ENCODE measurements around the gene PUDP.
"Not testable (repeated sequence)": the region's sequence is repeated elsewhere in the genome, so short reads cannot be mapped to it uniquely, and the experiment has no call there.

The PUDP gene

DNA sequence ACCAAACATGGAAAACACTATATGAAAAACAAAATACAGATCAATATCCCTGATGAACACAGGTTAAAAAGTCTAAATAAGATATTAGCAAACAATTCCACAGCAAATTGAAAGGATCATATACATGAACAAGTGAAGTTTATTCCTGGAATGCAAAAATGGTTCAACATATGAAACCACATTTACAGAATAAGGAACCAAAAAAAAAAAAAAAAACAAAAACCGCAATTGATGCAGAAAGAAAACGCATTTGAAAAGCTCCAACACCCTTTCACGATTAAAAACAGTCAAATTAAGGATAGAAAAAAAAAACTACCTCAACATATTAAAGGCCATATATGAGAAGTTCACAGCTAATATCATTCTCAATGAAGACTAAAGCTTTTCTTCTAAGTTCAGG lies 45.8 kb downstream of the PUDP start:
- no peaks in the 10 kb centered on the region for H3K27me3 Mint-ChIP-seq (ENCODE audit: low read depth, poor library complexity)
- H3K4me1 Mint-ChIP-seq = no peaks in the 10 kb centered on the region
- peaks cover 16% of the 10 kb centered on the region for H3K9me3 Mint-ChIP-seq
- TF ChIP-seq, protein P1, sequence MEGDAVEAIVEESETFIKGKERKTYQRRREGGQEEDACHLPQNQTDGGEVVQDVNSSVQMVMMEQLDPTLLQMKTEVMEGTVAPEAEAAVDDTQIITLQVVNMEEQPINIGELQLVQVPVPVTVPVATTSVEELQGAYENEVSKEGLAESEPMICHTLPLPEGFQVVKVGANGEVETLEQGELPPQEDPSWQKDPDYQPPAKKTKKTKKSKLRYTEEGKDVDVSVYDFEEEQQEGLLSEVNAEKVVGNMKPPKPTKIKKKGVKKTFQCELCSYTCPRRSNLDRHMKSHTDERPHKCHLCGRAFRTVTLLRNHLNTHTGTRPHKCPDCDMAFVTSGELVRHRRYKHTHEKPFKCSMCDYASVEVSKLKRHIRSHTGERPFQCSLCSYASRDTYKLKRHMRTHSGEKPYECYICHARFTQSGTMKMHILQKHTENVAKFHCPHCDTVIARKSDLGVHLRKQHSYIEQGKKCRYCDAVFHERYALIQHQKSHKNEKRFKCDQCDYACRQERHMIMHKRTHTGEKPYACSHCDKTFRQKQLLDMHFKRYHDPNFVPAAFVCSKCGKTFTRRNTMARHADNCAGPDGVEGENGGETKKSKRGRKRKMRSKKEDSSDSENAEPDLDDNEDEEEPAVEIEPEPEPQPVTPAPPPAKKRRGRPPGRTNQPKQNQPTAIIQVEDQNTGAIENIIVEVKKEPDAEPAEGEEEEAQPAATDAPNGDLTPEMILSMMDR (IDR thresholded peaks at IDR 0.05) = no peak
- DNase-seq = no peak
- peaks cover 59% of the 10 kb centered on the region for H3K36me3 Mint-ChIP-seq (ENCODE audit: low read depth)
- H3K4me3 Mint-ChIP-seq = no peak overlapping the region
- H3K27ac Mint-ChIP-seq = no peak overlapping the region

DNA sequence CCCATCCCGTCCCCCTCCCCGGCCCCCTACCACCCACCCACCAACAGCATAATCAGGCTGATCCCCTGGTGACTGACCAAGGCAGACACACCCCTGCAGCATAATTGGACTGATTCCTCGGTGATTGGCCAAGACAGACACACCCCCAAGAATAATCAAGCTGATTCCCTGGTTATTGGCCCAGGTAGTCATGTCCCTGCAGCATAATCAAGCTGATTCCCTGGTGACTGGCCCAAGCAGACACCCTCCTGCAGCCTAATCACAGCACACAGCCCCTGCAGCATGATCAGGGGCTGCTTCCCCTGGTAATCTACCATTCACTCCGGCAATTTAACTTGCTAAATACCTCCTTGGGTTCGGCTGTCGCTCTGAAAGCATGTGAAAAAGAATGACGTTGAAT lies 47.9 kb downstream of the PUDP start:
- H3K27ac Mint-ChIP-seq = no peak overlapping the region
- H3K36me3 Mint-ChIP-seq (ENCODE audit: low read depth) = peaks cover 70% of the 10 kb centered on the region
- no peaks in the 10 kb centered on the region for H3K27me3 Mint-ChIP-seq (ENCODE audit: low read depth, poor library complexity)
- H3K4me1 Mint-ChIP-seq = no peaks in the 10 kb centered on the region
- H3K9me3 Mint-ChIP-seq = peaks cover 16% of the 10 kb centered on the region
- TF ChIP-seq, protein P1 (IDR thresholded peaks at IDR 0.05) = no peak
- no peak overlapping the region for H3K4me3 Mint-ChIP-seq
- DNase-seq = no peak

DNA sequence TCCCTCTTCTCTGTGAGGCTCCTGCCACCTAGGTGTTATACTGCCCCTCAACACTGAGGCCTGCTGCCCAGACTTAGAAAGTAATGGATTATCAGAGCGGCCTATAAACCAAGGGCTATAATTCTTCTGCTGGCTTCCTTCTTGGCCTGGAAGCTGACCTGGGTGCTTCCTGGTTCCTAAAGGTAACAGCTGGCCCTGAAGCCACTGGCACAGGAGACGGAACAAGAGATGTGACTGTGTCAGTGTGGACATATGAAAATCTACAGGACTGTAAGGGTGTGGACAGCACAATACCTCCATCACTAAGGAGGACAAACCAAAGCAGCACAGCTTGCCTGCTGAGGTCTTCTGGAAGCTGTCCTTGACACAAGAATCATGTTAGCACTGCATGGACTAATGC lies 52.3 kb downstream of the PUDP start:
- not testable (repeated sequence) for H3K4me1 Mint-ChIP-seq; H3K9me3 Mint-ChIP-seq; H3K27me3 Mint-ChIP-seq (ENCODE audit: low read depth, poor library complexity); H3K4me3 Mint-ChIP-seq; H3K27ac Mint-ChIP-seq; DNase-seq
- H3K36me3 Mint-ChIP-seq (ENCODE audit: low read depth) = peaks cover 45% of the 10 kb centered on the region

DNA sequence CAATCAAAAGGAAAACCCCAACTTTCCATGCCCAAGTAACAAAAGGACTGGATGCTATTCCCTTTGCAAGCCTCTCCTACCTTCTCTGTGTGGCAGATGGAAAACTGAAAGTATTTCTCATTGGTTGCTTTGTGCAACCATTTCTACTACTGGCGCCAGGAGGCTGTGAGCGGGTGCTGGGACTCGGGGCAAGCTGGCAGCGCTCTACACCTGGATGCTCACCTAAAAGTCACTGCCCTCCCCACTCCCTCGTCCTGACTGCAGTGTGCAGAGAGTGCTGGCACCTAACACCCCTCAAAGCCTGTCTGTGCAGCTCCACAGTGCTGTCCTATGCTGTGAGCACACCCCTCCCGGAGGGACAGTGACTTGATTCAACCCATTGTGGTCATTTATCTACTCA lies 54.6 kb downstream of the PUDP start:
- Mint-ChIP-seq H3K27ac (no peak overlapping the region), H3K36me3 (ENCODE audit: low read depth) (peaks cover 41% of the 10 kb centered on the region), H3K4me3 (no peak overlapping the region), H3K9me3 (no peaks in the 10 kb centered on the region), H3K4me1 (peaks cover 24% of the 10 kb centered on the region), H3K27me3 (ENCODE audit: low read depth, poor library complexity) (no peaks in the 10 kb centered on the region)
- no peak for DNase-seq
- TF ChIP-seq, protein P1 (IDR thresholded peaks at IDR 0.05) = no peak

DNA sequence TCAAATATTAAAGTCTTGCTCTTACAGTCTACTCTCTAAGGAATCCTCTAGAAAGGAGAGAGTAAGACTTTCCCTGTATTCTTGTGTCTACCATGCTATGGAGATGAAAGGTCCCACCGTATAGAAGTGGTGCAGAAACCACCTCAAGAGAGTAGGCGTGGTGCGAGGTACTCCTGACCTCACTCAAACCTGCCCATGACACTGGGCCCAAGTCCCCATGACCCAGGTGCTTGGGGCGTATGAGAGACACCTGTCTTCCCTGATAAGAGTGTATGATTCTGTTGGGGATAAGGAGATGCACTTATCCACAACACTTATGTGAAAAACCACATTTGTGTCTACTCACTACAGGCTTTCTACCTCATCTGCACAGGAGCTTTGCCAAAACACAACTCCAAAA lies 55.4 kb downstream of the PUDP start:
- Mint-ChIP-seq H3K27ac (no peak overlapping the region), H3K4me1 (peaks cover 31% of the 10 kb centered on the region), H3K9me3 (no peaks in the 10 kb centered on the region), H3K27me3 (ENCODE audit: low read depth, poor library complexity) (no peaks in the 10 kb centered on the region), H3K36me3 (ENCODE audit: low read depth) (peaks cover 39% of the 10 kb centered on the region), H3K4me3 (no peak overlapping the region)
- DNase-seq = no peak
- TF ChIP-seq, protein P1 (IDR thresholded peaks at IDR 0.05) = no peak

DNA sequence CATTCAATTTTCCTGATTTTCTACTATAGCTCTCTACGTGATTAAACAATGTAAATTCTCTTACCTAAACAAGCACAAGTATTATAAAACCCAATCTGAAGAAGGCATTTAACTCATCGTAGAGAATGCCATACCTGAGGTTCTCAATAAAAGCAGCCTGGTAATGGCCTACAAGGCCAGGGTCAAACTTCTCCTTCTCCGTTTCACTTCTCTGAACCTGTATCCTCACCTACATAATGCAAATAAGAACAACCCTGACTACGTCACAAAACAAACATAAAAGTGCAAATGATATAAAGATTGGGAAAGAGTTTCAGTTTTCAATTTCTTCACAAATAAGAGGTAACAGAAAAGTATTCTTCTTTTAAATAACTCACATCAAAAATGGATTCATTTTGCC lies 56.0 kb downstream of the PUDP start:
- DNase-seq = no peak
- no peaks in the 10 kb centered on the region for H3K27me3 Mint-ChIP-seq (ENCODE audit: low read depth, poor library complexity)
- peak overlapping the region; percentile 51 for H3K27ac Mint-ChIP-seq
- TF ChIP-seq, protein P1 (IDR thresholded peaks at IDR 0.05) = no peak
- H3K4me3 Mint-ChIP-seq = no peak overlapping the region
- H3K4me1 Mint-ChIP-seq = peaks cover 37% of the 10 kb centered on the region
- peaks cover 32% of the 10 kb centered on the region for H3K36me3 Mint-ChIP-seq (ENCODE audit: low read depth)
- H3K9me3 Mint-ChIP-seq = no peaks in the 10 kb centered on the region

Measured in nephron progenitor cell (in vitro differentiated cells).